Measurements from ENCODE around the gene PTPN1.

Gene PTPN1

DNA sequence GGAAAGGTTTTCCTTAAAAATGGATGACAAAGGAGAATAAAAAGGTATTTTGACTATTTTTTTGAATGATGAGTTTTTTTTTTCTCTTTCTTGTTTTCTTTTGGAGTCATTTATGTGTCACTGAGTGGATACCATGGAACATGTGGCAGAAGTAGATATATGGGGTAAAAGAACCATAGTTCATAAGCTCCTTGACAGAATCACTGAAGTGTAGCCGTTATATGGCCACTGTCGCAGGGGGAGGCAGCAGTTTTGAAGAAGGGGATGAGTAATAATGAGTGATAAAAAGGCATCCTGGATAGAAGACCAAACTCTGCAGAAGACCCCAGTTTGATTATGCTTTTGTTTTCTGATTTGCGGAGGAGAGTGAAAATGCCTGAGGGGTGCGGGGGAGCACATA is 15.5 kb downstream of the PTPN1 start:
- no peak for TF ChIP-seq CTCF (IDR thresholded peaks at IDR 0.05; ENCODE audit: control insufficient read depth, extremely low read depth, insufficient read depth)
- H3K4me3 ChIP-seq (ENCODE audit: low read depth, low read length) = no peak overlapping the region
- no peak for DNase-seq (ENCODE audit: low read depth)

DNA sequence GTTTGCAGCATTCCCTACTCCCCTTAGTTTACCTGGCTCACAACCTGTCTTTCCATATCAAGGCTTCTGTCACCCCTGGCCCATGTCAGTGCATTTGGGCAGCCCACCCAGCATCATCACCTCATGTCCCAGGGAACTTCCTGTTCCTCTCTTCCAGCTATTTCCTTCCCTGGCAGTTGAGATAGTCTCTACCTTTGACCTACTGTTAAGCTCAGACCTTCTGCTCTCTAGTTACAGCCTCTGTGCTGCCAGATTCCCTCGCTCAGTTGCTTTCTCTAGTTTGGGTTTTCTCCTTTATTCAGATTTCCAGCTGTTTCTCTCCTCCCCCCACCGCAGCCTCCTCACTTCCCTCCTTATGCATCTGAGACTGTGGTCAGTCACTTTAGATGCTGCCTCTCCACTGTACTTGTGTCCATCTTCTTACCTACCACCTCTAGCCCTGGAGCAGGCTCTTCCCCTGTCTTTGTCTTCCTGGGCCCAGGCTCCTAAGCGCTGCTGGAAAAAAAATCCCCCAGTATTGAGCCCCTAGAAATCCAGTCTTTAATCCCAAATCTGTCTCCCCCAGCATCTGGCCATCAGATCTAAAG is 16.3 kb downstream of the PTPN1 start:
- TF ChIP-seq CTCF (IDR thresholded peaks at IDR 0.05; ENCODE audit: control insufficient read depth, extremely low read depth, insufficient read depth) = no peak
- no peak for DNase-seq (ENCODE audit: low read depth)
- no peak overlapping the region for H3K4me3 ChIP-seq (ENCODE audit: low read depth, low read length)

DNA sequence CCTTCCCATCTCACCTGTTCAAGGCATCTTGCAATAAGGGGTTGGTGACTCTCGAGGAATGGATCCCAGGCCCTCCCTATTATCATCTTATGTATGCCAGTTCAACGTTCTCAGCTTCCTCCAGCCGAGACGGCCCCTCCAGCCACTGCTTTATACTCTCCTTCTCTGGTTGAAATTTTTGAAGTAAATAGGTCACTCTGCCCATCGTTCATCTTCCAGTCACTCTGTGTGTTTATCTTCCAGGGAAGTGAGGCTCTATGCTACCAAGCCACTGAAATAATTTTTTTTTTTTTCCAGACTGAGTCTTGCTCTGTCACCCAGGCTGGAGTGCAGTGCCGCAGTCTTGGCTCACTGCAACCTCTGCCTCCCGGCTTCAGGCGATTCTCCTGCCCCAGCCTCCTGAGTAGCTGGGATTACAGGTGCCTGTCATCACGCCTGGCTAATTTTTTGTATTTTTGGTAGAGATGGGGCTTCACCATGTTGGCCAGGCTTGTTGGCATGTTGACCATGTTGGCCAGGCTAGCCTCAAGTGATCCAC is 17.0 kb downstream of the PTPN1 start:
- no peak overlapping the region for H3K4me3 ChIP-seq (ENCODE audit: low read depth, low read length)
- no peak for DNase-seq (ENCODE audit: low read depth)
- TF ChIP-seq CTCF (IDR thresholded peaks at IDR 0.05; ENCODE audit: control insufficient read depth, extremely low read depth, insufficient read depth) = no peak

DNA sequence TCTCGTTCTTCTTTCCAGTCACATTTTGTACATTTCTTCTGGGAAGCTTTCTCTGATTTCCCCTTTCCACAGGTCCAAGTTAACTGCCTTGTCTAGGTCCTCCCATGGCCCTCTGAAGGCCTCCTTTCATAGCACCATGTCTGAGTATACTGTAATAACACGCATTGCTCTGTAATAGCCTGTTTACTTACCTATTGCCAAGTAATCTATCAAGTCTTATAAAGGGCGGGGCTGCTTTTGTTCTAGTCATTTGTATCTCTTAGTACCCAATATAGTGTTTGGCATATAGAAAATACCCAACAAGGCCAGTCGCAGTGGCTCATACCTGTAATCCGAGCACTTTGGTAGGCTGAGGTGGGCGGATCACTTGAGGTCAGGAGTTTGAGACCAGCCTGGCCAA is 17.9 kb downstream of the PTPN1 start:
- DNase-seq (ENCODE audit: low read depth) = no peak
- TF ChIP-seq CTCF (IDR thresholded peaks at IDR 0.05; ENCODE audit: control insufficient read depth, extremely low read depth, insufficient read depth) = no peak

DNA sequence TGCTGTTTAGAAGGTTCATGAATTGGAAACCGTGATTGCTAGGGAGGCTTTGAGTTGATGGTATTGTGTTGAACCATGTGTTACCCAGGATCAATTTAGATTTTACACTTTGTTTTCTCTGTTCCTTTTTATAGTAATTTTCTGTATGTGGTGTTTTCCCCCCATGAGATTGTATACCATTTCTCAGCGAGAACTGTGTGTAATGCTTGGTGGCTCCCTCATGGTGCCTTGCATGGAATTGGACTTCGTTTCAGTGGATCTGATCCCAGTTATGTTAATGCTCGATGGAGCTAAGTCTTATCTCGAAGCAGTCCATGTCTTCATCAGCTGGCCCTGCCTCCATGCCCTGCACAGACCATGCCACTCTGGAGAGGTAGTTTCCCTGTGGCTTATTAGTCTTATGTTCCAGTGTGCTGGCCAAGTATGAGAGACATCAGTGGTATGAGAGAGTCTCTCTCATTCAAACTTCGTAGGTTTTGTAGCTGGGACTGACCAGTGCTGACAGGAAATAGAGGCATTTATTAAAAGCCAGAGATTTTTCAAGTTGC is 18.7 kb downstream of the PTPN1 start:
- no peak for TF ChIP-seq CTCF (IDR thresholded peaks at IDR 0.05; ENCODE audit: control insufficient read depth, extremely low read depth, insufficient read depth)
- DNase-seq (ENCODE audit: low read depth) = no peak
- no peak overlapping the region for H3K4me3 ChIP-seq (ENCODE audit: low read depth, low read length)

More for the DNA sequence above, 17.9 kb downstream of the PTPN1 start:
- no peak overlapping the region for H3K4me3 ChIP-seq (ENCODE audit: low read depth, low read length)

DNA sequence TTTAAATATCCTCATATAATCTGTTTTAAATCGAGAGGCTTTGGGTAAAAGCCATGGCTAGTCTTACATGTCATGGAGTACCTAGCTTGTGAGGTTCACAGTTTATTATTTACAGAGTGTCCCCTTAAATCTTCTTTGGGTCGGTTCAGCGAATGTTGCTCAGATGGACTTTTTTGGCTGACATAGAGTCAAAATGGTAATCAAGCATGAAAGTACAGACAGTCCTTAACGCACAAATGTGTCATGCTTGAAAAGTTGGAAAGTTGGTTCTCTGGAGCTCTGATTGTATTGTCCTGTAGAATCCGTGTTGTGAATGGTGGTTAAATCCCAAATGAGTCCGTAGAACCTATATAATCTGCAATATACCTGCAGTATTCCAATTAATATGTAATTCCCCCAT is 22.0 kb downstream of the PTPN1 start:
- no peak overlapping the region for H3K4me3 ChIP-seq (ENCODE audit: low read depth, low read length)
- no peak for TF ChIP-seq CTCF (IDR thresholded peaks at IDR 0.05; ENCODE audit: control insufficient read depth, extremely low read depth, insufficient read depth)
- no peak for DNase-seq (ENCODE audit: low read depth)

GRCh38 chr20:50533061-50533460 is 22.9 kb downstream of the PTPN1 start:
- H3K4me3 ChIP-seq (ENCODE audit: low read depth, low read length) = no peak overlapping the region
- no peak for DNase-seq (ENCODE audit: low read depth)
- TF ChIP-seq CTCF (IDR thresholded peaks at IDR 0.05; ENCODE audit: control insufficient read depth, extremely low read depth, insufficient read depth) = no peak

All from LNCaP clone FGC (cell line).